HG02870 (cell line): ENCODE data around the gene POLR1A.

Source experiments
- ATAC-seq: cut with Tn5 transposase; IDR thresholded peaks from one replicate; pipeline ENCODE4 v1.9.1; 2021; ENCODE audit warnings: mild to moderate bottlenecking, moderate library complexity; ENCODE audit not compliant: unreplicated experiment

Gene POLR1A

DNA sequence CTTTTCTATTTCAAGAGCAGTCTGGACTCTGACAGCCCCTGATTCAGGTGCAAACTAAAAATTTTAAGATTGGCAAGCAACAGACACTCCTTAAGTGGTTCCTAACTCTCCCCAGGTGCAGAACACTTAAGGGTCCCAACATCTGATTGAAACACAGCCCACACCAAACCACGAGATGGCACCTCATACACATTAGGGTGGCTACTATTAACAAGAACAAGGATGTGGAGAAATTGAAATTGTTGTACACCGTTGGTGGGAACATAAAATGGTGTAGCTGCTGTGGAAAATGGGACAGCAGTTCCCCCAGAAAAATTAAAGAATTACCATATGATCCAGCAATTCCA is 82.3 kb downstream of the POLR1A start:
- ATAC-seq, result no peak

DNA sequence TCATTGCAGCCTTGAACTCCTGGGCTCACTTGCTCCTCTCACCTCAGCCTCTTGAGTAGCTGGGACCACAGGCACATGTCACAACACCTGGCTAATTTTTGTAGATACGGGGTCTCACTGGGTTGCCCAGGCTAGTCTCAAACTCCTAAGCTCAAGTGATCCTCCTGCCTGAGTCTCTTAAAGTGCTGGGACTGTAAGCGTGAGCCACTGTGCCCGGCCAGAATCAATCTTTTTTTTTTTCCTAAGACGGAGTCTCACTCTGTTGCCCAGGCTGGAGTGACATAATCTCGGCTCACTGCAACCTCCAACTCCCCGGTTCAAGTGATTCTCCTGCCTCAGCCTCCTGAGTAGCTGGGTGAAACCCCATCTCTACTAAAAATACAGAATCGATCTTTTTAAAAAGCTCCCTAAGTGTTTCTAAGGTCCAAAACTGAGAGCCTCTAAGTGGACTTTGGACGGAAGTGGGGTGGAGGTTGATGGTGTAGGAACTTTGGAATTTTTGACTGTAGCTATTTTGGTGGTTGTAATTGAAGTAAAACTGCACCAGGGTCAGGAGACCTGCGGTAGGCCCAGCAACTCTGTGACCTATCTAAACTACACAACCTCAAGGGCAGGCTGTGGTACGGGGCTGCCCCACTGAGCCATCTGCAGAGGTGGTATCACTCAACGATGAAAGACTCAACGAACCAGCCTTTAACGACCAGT is 82.9 kb downstream of the POLR1A start:
- no peak for ATAC-seq

DNA sequence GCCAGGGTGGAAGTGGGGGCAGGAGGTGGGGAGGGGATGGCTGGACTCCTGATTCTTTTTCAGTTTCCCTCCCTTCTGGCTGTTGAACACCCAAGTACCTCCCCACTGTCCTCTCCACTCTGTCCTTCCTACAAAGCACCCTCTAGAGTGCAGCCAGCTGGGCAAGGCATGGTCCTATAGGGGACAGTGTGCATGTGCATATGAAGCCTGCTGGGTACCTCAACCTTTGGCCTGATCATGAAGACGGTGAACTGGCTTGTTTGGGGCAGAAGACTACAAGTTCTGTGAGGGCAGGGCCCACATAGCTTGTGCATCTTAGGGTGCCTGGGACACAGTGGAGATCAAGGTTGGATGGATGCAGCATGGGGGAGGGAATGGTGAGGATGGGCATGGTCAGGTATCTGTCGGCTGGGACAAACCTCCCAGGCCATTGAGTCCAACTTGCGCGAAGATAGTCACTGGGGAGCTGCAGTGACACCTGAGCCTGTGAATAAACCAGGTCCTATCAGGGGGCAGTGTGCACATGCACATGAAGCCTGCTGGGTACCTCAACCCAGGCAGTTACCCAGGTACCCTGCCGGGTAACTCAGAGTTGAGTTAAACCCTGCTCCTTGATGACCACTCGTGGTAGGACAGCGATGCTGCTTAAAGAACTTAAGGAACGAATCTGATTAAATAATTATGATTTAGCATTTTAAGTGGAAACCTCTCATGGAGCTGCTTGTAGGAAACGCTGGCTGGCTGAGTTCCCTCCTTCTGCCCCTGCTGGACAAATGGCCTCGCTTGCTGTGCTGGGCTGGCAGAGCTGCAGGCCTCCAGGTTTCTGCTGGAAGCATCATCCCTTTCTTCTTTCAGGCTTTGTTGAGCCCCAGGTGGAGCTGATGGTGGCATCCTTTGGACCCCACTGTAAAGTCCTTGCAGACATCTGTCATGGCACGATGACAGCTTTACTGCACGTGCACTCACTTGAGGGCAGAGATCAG is 84.0 kb downstream of the POLR1A start:
- ATAC-seq, result no peak

DNA sequence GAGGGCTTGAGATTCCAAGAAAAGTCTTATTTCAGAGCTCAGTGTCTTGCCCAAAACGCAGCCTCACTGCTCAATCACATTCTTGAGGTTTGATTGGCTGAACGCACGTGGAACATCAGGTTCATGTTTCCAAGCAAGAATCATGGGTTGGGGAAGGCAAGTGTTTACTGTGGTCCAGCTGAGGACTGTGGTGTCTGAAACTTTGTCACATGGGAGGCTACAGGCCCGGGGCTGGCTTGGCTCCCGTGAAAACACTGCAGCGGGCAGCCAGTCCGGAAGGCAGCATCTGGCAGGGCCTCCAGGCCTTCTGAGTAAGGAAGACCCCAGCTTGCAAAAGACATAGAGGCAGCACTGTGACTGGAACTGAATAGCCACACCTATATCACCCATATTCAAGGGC is 84.7 kb downstream of the POLR1A start:
- no peak for ATAC-seq

DNA sequence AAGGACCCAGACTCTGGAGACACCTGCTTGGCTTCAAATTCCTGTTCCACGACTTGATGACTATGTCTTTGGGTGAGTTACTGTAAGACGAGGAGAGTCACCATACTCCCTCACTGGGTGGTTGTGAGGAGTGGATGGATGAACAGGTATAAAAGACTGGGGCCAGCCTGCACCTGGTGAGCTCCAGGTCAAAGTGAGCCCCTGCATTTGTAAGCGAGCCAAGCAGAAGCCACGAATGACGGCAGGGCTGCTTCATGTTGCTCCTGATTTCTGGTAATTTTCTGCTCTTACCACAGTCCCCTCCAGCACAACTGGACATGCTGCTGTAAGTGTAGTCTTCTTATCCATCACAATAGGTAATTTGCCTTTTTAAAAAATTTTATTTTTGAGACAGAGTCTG is 86.6 kb downstream of the POLR1A start:
- no peak for ATAC-seq

DNA sequence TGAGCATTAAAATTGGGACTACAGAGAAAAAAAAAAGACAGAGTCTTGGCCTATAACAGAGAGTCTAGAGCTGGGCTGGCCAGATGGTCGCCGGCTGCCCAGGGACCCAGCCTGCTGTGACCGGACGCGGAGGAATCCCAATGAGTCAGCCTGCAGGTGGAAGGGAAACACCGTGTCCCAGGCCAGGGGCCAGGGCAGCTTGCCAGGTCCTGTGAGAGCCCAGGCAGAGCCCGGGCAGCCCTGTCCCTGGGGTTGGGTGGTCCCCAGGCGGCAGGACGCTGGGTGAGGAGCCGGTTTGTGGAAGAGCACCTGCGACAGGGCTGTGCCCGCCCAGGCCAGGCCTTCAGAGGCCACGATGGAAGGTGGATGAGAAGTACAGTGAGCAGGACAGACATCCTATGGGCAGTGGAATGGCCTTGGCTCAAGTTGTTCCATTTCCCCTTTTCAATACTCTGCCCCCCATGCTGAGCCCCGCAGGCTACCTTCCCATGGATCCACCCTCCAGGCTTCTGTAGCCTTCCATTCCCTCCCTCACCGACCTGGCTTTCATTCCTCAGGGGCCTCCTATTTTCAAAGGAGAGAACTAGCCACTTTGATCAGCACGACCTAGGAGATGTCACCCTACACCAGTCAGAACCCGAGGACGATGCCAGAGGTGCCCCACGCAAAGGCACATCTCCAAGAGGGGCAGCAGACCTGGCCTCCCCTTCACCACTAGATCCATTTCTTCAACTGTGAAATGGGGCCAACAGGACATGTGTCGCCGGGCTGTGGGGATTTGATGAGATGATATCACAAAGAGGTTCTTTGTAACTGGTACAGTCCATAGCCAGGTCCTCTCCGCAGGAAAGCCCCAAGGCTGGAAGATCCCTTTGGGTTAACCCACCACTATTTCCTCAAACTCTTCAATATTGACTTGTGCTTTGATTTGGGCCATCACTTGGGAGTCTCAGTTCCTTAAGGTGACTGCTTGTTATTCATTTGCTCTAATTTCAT is 87.5 kb downstream of the POLR1A start:
- ATAC-seq, result no peak

DNA sequence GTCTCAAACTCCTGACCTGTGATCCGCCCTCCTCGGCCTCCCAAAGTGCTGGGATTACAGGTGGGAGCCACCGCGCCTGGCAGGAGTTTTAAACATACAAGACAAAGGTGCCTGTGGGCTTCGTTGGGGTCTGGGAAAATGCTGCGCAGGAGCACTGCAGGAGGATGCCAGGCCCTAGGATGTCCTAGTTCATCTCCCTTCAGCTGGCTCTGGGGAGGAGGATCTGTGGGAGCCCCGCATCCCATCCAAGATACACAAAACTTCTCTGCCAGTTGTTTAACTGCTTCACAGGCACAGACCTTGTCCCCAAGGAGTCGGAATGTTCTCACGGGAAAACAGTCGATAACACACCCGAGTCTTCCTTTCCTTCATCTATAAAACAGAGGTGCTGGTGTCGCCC is 89.1 kb downstream of the POLR1A start:
- ATAC-seq, result no peak

DNA sequence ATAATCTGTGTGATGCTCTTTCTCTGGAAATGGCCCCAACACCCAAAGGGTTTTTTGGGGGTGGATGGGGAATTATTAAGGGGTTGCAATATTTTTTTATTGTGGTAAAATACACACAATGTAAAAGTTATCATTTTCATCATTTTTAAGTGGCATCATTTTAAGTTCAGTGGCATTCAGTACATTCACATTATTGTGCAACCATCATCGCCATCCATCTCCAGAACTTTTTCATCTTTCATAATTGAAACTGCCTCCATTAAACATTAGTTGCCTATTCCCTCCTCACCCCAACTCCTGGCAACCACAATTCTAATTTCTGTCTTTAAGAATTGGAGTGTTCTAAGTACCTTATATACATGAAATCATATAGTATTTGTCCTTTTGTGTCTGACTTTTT is 90.0 kb downstream of the POLR1A start:
- ATAC-seq, result no peak

DNA sequence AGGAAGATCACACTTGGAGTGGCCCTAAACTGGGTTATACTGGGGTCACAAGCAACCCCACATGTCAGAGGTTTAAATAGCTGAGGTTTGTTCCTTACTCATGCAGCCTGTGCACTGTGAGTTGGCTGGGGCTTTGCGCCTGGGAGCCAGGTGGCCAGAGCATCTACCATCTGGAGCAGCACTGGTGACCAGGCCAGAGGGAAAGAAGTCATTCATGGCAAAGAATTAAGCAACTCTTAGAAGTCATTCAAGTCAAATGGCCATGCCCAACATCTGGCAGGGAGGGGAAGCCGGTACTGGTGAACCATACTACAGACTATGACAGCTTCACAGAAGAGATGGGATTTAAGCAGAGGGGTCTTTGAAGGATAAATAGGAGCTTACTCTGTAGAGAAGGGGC is 90.7 kb downstream of the POLR1A start:
- no peak for ATAC-seq

DNA sequence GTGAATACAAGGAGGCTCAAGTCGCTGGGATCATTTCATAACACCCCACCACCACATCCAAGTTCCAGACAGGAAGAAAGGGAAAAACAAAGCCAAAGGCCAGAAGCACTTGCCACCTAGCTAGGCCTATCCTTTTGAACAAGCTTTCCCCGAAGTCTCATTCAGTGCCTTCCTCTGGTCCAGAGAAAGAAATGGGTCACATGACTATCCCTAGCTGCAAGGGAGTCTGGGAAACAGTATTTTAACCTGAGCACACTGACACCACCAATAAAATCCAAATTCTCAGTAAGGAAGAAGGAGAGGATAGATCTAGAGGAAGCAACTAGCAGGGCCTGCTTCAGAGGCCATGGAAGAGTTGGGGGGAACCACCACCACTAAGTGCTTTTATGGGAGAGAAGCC is 91.2 kb downstream of the POLR1A start:
- ATAC-seq, result no peak

DNA sequence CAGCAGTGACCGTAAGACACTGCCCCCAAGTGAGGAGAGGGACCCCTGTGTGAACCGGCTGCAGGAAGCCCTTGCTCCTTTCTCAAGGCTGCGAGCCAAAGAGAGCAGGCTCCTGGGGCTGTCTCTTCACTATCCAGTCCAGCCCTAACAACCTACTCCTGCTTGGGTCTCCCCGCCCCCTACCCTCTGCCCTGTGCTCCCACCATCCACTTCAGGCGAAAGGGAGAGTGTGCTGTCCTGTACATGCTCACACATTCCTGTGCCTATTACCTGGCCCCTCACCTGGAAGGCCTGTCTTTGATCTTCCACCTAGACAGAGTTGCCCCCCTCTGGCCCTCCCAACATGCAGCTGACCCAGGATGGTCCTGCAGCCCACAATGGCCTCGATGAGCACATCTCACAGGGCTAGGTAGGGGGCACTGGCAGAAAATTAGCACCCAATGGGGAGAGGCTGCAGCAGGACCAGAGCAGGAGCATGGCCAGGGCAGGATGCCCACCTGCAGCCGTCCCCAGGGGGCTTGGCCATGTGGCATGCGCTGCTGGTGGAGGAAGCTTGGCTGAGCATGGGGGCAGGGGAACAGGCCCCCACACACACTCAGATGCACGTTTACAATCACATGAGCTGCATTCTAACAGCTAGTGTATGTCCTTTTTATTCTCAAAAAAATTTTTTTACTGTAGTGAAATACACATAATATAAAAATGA is 93.5 kb downstream of the POLR1A start:
- ATAC-seq, result no peak

DNA sequence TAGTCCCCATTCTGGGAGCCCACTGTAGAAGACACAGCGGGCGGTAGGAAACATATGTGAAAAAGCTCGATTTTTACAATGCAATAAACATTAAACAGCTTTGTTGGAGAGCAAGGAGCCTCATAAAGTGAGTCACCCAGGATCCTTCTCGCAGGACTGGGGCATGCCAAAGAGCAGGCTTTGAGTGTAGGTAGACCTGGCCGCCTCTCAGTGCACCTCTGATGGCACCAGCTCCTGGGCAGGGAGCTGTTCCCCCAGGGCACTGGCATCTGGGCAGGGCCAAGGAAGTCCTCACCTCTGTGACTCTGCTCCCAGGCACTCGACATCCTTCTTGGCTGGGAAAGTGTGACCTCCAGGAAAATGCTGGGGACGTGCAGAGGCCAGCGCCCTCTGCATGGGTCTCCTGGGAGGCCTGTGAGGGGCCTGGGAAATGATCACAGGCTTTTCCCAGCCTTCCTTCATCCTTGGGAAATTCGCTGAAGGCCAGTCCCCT is 94.2 kb downstream of the POLR1A start:
- ATAC-seq, result no peak

DNA sequence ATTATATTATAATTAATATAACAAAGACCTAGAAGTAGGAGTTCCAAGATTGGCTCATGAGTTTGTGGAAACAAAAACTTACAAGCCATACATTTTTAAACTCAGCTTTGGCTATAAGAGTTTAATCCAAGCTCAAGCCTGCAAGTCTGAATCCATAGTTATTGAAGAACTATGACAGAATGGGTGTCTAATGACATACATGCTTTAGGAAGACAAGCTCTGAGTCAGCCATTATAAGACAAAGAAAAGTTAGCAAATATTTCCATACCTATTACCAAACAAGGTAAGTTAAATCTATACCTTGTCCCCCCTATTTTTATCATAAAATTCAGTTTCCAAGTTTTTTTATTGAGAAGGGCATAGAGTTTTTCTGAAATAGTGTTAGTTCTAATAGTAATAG is 95.6 kb downstream of the POLR1A start:
- no peak for ATAC-seq

DNA sequence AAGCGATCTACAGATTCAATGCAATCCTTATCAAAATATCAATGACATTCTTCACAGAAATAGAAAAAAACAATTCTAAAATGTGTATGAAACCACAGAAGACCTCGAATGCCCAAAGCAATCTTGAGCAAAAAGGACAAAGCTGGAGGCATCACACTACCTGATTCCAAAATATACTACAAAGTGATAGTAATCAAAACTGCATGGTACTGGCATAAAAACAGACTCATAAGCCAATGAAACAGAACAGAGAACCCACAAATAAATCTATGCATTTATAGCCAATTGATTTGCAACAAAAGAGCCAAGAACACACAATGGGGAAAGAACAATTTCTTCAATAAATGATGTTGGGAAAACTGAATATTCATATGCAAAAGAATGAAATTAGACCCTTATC is 99.2 kb downstream of the POLR1A start:
- no peak for ATAC-seq

DNA sequence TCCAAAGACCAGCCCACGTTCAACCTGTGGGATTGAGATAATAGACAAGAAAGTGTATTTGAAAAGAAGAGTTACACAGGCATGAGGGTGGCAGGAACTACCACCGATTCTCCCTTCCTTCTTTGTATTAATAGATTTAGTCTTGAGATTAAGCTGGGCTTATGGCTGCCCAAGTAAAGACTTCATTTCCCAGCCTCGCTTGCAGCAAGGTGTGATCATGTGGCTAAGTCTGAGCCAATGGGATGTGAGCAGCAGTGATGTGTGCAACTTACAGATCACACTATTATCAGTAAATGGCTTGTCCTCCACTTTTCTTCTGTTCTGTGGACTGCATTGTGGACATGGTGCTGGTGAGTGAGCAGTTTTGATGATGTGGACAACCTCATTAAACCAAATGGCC is 101.7 kb downstream of the POLR1A start:
- no peak for ATAC-seq

DNA sequence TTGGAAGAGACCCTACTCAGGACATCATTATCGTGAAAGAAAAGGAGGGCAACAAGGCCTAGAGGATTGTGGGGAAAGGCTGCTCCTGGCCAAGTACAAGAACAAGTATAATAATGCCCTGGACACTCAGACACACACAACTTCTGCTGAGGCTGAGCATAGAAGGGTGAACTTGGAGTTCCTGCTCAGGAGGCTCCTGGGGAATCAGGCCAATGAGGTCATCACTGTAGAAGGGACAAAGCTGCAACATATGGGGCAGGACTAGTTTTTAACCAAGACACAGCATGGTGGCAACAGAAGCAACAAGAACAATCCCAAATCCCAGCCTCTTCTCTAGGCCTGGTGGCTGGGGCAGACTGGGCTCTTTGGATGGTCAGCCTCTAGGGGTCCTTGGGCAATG is 102.6 kb downstream of the POLR1A start:
- no peak for ATAC-seq

DNA sequence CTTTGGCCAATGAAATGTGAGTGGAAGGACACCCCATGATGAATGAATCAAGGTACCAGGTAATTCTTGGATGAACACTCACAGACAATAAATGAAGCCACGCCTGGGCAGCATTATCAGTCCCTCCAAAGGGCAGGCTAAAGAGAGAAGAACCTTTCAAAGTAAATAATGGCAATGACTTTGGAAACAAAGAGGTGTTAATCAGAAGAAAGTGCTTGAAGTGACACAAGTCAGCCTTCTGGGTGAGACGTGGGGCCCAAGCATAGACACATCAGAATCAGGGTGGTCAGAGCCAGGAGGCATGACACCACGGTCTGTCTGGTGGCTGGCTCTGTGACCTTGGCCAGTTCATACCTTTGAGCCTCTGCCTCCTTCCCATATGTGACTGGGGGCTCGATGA is 103.3 kb downstream of the POLR1A start:
- ATAC-seq, result no peak

DNA sequence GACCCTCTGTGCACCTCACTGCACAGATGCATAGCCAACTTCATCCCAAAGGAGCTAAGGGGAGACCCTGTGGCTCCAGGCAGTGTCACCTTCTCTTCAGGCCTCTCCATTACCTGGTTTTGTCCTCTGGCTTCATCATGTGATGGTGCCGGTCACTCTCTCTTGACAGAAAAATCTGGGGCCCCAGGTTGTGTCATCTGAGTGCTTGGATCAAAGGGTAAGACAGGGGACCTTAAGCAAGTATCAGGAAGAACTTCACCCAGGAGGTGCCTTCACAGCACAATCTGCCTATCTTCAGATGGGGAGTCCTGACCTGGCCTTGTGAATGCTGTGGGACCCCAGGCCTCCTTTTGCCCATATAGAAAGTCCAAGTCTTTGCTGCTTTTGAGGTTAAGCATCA is 104.4 kb downstream of the POLR1A start:
- ATAC-seq, result no peak

DNA sequence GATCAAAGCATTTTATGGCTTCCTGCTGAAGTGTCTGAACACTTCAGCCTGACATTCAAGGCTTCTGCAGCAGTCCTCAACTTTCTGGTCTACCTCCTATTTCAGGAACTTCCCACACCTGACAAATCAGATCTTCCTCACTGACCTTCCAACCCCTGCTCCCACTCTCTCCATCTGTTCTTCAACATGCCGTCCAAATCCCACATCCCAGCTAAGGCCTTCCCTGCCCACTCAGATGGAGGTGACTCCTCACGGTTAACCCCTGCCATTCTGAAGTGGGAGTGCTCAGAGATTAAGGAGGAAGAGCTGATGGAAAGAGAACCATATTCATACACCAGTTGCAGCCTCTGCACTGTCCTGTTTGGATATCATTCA is 104.8 kb downstream of the POLR1A start:
- no peak for ATAC-seq

DNA sequence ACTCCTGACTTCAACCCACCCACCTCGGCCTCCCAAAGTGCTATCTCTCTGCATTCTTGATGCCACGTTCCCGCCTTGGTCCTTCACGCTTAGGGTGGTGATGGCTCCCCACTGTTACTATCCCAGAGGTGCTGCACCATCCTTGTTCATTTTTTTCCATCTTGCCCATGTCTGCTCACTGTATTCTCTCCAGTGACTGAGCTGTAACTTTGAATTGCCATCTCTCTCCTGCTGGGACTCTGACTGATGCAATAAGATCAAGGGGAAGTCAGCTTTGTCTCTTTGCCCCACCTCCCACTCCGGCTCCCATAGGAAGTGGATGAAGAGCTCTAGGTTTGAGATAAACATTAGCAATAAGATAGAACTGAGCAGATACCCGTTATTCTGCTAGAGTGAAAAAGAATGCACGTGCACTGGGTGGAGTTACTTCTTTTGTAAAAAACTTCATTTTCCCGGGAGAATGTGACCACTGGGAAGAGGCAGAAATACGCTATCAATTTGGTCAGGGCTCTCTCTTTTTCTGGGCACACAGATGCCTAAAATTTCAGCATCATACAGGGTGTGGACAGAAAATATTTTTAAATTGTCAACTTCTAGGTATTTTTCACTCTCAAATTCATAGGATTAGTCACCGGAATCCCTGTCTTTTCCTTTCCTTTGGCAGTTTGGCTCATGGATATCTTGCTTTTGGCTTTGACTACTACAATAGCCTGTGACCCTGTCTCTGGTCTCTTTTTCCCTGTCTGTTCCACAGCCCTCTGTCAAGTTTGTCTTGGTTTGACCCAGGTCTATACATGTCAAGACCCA is 105.4 kb downstream of the POLR1A start:
- no peak for ATAC-seq
